GM13976 (cell line): Measurements from ENCODE around the gene OSBPL9.
"Not testable (repeated sequence)": the region's sequence is repeated elsewhere in the genome, so short reads cannot be mapped to it uniquely, and the experiment has no call there.

ENCODE experiments used
- DNase-seq: peaks from one replicate; pipeline ENCODE4 v3.0.0; 2012; ENCODE audit warnings: low spot score
- in situ Hi-C: fragments of 300-500 bp; cut with MboI; formaldehyde crosslinking; loops from one replicate; pipeline ENCODE4 v1.12.0; 2022; ENCODE audit warnings: low sequenced_read_pairs, mixed read lengths, inconsistent platforms; ENCODE audit not compliant: unreplicated experiment
- TF ChIP-seq, protein P1 (sequence below): IDR thresholded peaks from 2 replicates; pipeline ENCODE4 v1.5.1; 2012; ENCODE audit warnings: borderline replicate concordance, mild to moderate bottlenecking; ENCODE audit not compliant: insufficient read depth; ENCODE audit errors: extremely low read depth, missing control alignments, control extremely low read depth

OSBPL9 gene

DNA sequence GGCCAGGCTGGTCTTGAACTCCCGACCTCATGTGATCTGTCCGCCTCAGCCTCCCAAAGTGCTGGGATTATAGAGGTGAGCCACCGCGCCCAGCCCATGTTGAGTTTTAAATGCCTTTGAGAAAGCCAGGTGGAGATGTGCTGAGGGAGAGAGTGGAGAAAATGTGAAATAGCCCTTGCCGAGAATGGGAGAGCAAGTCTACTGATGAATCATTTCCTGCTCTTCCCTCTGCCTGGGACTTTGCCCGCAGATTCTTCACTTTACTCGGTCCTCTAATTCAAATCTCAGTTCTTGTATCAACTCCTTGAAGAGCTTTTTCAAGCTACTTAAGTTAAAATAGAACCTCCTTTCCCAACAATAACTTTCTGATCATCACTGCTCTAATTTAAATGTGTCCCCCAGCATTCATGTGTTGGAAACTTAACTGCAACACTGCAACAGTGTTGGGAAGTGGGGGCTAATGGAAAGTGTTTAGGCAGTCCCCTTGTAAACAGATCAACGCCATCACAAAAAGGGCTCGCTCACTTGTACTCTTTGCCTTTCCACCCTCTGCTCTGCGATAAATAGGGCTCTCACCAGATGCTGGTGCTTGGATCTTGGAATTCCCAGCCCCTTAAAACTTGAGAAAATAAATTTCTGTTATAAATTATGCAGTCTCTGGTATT is 27.8 kb downstream of the OSBPL9 start:
- TF ChIP-seq, protein P1, sequence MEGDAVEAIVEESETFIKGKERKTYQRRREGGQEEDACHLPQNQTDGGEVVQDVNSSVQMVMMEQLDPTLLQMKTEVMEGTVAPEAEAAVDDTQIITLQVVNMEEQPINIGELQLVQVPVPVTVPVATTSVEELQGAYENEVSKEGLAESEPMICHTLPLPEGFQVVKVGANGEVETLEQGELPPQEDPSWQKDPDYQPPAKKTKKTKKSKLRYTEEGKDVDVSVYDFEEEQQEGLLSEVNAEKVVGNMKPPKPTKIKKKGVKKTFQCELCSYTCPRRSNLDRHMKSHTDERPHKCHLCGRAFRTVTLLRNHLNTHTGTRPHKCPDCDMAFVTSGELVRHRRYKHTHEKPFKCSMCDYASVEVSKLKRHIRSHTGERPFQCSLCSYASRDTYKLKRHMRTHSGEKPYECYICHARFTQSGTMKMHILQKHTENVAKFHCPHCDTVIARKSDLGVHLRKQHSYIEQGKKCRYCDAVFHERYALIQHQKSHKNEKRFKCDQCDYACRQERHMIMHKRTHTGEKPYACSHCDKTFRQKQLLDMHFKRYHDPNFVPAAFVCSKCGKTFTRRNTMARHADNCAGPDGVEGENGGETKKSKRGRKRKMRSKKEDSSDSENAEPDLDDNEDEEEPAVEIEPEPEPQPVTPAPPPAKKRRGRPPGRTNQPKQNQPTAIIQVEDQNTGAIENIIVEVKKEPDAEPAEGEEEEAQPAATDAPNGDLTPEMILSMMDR, result no peak
- DNase-seq, result no peak
- in situ Hi-C loops, result no loop called here

DNA sequence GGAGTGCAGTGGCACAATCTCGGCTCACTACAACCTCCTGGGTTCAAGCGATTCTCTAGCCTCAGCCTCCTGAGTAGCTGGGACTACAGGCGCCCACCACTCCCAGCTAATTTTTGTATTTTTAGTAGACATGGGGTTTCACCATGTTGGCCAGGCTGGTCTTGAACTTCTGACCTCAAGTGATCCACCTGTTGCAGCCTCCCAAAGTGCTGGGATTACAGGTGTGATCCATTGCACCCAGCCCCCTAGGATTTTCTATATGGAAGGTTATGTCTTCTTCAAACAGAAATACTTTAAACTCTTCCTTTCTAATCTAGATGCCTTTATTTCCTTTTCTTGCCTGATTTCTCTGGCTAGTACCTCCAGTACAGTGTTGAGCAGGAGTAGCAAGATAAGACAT is 29.7 kb downstream of the OSBPL9 start:
- DNase-seq, in situ Hi-C loops: not testable (repeated sequence)

DNA sequence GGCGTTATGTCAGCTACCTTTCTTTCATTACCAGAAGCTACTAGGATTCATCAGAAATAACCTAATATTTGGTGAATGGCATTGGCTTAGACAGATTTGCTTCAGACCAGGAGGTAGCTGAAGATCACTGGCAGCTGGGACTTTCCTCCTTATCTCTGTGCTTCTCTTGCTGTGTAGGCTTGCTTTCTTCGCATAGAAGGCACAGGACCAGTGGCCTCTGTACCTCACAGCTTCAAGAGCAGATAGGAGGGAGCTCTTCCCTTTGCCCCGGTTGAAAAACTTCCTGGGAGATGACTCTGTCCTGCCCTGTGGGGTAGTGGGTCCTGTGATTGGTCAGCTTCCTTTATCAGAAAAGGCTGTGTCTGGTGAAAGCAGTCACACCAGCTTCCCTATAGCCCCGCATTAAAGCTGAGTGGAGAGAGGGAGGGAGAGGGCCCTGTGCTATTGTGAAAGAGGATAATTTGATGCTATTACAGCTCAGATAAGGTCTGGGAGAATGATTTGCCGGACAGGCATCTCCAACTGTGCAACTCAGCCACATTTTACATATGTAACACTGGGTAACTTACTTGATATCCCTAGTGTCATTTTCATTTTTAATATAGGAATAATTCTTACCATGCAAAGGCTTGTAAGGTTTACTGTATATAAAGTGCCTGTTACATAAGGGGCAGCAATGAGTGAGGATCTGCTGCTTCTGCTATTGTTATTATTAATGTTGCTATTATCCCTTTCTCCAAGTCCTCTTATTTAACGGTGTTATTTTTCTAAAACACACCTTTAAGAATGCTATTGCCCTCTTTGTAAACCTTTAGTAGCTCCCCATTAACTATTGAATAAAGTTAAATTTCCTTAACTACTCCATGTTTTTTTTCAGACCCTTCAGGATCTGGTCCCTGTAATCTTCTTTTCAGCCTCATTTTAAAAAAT is 31.6 kb downstream of the OSBPL9 start:
- TF ChIP-seq, protein P1, result no peak
- DNase-seq, result no peak
- in situ Hi-C loops, result no loop called here

DNA sequence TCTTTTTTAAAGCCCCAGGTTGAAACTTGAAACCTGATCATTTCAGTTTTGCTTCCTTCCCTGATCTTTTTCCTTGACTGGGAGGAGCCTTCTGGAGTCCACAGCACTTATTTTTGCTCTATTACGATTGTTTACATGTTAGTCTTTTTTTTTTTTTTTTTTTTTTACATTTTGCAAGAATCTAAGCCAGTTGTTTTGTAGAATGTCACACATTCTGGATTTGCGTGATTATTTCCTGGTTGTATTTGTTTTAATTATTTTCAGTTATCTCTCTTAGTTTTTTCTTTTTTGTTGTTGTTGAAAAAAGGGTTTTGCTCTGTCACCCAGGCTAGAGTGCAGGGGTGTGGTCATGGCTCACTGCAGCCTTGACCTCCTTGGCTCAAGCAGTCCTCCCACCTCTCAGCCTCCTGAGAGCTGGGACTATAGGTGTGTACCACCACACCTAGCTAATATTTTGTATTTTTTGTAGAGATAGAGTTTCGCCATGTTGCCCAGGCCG is 32.8 kb downstream of the OSBPL9 start:
- TF ChIP-seq, protein P1, result no peak
- in situ Hi-C loops, result no loop called here
- no peak for DNase-seq

DNA sequence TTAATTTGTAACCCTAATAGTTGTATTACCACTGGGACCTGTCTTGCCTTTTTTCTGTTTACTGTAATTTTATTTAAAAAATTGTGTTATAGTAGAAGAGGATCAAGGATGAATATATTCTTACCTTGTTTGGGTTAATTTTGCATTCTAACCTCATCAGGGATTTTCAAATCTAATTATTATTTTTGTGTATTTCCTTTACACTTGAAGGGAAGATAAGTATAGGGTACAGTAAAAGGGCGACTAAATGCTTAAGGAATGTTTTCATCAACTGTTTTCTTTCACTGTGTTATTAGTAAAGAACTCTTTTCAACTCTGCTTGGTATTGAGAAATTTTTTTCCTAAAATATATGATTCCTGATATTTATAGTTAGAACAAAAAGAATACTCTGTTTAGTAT is 33.3 kb downstream of the OSBPL9 start:
- TF ChIP-seq, protein P1, result no peak
- in situ Hi-C loops, result no loop called here

DNA sequence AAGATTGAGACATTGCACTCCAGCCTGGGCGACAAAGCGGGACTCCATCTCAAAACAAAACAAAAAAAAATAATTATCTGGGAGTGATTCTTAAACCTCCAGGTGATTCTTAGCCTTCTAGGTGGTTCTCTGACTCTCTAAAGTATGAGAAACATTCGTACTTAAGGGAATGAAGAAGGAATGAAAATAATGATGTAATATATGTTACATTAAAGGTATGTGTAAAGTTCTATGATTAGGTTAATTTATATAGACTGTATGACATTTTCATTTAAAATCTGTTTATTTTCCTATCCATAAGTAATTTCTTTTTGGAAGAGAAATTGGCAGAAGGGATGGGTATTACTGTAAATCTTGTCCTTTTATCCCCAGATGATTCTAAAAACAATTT is 34.7 kb downstream of the OSBPL9 start:
- in situ Hi-C loops, result no loop called here
- no peak for DNase-seq
- TF ChIP-seq, protein P1, result no peak

More for the DNA sequence above, 33.3 kb downstream of the OSBPL9 start:
- no peak for DNase-seq

DNA sequence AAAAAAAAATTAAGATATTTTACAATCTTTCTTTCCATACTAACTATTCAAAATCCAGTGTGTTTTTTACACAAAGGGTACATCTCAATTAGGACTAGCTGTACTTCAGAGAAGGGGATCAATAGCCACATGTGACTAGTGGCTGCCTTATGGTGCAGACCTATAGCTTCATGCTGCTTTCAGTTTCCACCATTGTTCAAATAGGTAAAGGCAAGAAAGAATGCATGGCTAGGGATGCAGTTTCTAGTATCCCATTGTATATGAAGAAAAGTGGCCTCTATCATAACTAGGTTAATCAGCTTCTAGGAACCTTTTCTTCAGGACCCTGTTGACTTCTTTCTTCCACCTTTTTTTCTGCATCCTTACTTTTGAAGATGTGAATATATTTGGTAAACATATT is 35.7 kb downstream of the OSBPL9 start:
- in situ Hi-C loops, result no loop called here
- DNase-seq, result no peak
- TF ChIP-seq, protein P1, result no peak
